Brain (organoid and tissue), 1 donor: ENCODE results near the gene C17orf114. TPM values are rescaled to one million over a fixed set of nuclear protein-coding genes. Genes with fewer than 3 reads are reported as not detected.

ENCODE experiments used
- polyA plus RNA-seq: library from polyadenylated mRNA; stranded (reverse); fragments of 350-450 nt; fragmentation: Illumina TruSeq; extraction: RNeasy Lipid Tissue Mini Kit (QIAGEN cat#74804); gene quantifications from one replicate; pipeline ENCODE4 v1.2.3, GENCODE V29; 2015; ENCODE audit warnings: low read depth, low replicate concordance; ENCODE audit not compliant: insufficient read depth

C17orf114 gene

Other genes with a start within 250 kb of the C17orf114 start
- 35.0 TPM for gene MYBBP1A, start 246.9 kb downstream of the C17orf114 start, polyA plus RNA-seq
- 0.17 TPM for gene GGT6, start 241.8 kb downstream of the C17orf114 start, polyA plus RNA-seq
- 3.6 TPM for gene SMTNL2, start 217.8 kb downstream of the C17orf114 start, polyA plus RNA-seq
- not detected for gene ALOX15, start 160.7 kb downstream of the C17orf114 start, polyA plus RNA-seq
- gene PELP1, start 98.2 kb downstream of the C17orf114 start, polyA plus RNA-seq, result 72.5 TPM
- 96.3 TPM for gene ARRB2, start 91.7 kb downstream of the C17orf114 start, polyA plus RNA-seq
- gene MED11, start 70.9 kb downstream of the C17orf114 start, polyA plus RNA-seq, result 19.4 TPM
- 0.42 TPM for gene ZMYND15, start 62.5 kb downstream of the C17orf114 start, polyA plus RNA-seq
- 10.9 TPM for gene CXCL16, start 62.4 kb downstream of the C17orf114 start, polyA plus RNA-seq
- gene TM4SF5, start 30.4 kb downstream of the C17orf114 start, polyA plus RNA-seq, result not detected
- gene VMO1, start 16.0 kb downstream of the C17orf114 start, polyA plus RNA-seq, result 3.3 TPM
- gene GLTPD2, start 13.4 kb downstream of the C17orf114 start, polyA plus RNA-seq, result not detected
- 308 TPM for gene PSMB6, start 6.2 kb downstream of the C17orf114 start, polyA plus RNA-seq
- 14.0 TPM for gene PLD2, start 4.8 kb upstream of the C17orf114 start, polyA plus RNA-seq
- gene MINK1, start 31.0 kb upstream of the C17orf114 start, polyA plus RNA-seq, result 61.8 TPM
- 5.3 TPM for gene C17orf107, start 97.2 kb upstream of the C17orf114 start, polyA plus RNA-seq
- gene CHRNE, start 100.8 kb upstream of the C17orf114 start, polyA plus RNA-seq, result 1.5 TPM
- gene GP1BA, start 129.9 kb upstream of the C17orf114 start, polyA plus RNA-seq, result not detected
- 120 TPM for gene SLC25A11, start 137.7 kb upstream of the C17orf114 start, polyA plus RNA-seq
- gene RNF167, start 137.9 kb upstream of the C17orf114 start, polyA plus RNA-seq, result 268 TPM
- gene PFN1, start 146.2 kb upstream of the C17orf114 start, polyA plus RNA-seq, result 473 TPM
- 5.5 TPM for gene ENO3, start 148.8 kb upstream of the C17orf114 start, polyA plus RNA-seq
- 66.5 TPM for gene SPAG7, start 165.5 kb upstream of the C17orf114 start, polyA plus RNA-seq
- 93.6 TPM for gene CAMTA2, start 185.3 kb upstream of the C17orf114 start, polyA plus RNA-seq
- 3.5 TPM for gene INCA1, start 195.2 kb upstream of the C17orf114 start, polyA plus RNA-seq
- gene KIF1C, start 195.6 kb upstream of the C17orf114 start, polyA plus RNA-seq, result 90.7 TPM
- gene SLC52A1, start 233.1 kb upstream of the C17orf114 start, polyA plus RNA-seq, result not detected